GM10248 (cell line): ENCODE data around the gene RIN3.

Experiments used
- CTCF ChIA-PET: fragments of 300-600 bp; sonication (Branson Sonifier 250); formaldehyde crosslinking; extraction: SDS; loops from one replicate; lab custom pipeline; 2021; ENCODE audit warnings: antibody characterized with exemption; lab: Yijun Ruan, JAX
- POLR2A ChIA-PET: fragments of 350-650 bp; sonication (Branson Sonifier 250); formaldehyde crosslinking; extraction: SDS; loops from one replicate; lab custom pipeline; 2020; ENCODE audit warnings: antibody characterized with exemption; lab: Yijun Ruan, JAX
- DNase-seq: peaks from one replicate; pipeline ENCODE4 v3.0.0; 2012; ENCODE audit errors: extremely low spot score
- TF ChIP-seq, protein P1 (sequence below): IDR thresholded peaks from 2 replicates; pipeline ENCODE4 v1.5.1; 2012; ENCODE audit warnings: mild to moderate bottlenecking, low read depth; ENCODE audit errors: extremely low read depth, missing control alignments, control extremely low read depth

RIN3 gene

DNA sequence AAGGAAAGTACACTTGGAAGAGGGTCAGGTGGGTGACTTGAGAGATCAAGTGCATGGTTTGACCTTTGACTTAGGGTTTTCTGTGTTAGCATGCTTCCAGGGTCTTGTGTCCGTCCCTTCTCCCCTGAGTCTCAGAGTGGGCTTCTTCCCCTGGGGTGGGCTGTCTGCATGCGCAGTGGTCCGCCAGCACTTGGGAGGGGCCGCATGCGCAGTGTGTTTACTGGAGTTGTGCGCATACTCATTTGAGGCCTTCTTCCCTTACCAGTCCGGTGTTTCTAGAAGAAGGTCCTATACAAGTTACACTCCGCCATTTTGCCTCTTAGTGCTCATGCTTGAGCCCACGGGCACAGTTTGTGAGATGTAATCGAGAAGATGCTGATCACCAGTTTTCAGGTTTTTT is 58.5 kb downstream of the RIN3 start:
- POLR2A ChIA-PET, result no interaction called here
- no peak for DNase-seq
- CTCF ChIA-PET, result interaction anchor here (1.2 to 3.4 kb wide), 4 partner anchors 8 to 18 kb away, joined by 3 to 10 read pairs (median 6); no protein-coding TSS in a partner anchor
- TF ChIP-seq, protein P1, sequence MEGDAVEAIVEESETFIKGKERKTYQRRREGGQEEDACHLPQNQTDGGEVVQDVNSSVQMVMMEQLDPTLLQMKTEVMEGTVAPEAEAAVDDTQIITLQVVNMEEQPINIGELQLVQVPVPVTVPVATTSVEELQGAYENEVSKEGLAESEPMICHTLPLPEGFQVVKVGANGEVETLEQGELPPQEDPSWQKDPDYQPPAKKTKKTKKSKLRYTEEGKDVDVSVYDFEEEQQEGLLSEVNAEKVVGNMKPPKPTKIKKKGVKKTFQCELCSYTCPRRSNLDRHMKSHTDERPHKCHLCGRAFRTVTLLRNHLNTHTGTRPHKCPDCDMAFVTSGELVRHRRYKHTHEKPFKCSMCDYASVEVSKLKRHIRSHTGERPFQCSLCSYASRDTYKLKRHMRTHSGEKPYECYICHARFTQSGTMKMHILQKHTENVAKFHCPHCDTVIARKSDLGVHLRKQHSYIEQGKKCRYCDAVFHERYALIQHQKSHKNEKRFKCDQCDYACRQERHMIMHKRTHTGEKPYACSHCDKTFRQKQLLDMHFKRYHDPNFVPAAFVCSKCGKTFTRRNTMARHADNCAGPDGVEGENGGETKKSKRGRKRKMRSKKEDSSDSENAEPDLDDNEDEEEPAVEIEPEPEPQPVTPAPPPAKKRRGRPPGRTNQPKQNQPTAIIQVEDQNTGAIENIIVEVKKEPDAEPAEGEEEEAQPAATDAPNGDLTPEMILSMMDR, result no peak

DNA sequence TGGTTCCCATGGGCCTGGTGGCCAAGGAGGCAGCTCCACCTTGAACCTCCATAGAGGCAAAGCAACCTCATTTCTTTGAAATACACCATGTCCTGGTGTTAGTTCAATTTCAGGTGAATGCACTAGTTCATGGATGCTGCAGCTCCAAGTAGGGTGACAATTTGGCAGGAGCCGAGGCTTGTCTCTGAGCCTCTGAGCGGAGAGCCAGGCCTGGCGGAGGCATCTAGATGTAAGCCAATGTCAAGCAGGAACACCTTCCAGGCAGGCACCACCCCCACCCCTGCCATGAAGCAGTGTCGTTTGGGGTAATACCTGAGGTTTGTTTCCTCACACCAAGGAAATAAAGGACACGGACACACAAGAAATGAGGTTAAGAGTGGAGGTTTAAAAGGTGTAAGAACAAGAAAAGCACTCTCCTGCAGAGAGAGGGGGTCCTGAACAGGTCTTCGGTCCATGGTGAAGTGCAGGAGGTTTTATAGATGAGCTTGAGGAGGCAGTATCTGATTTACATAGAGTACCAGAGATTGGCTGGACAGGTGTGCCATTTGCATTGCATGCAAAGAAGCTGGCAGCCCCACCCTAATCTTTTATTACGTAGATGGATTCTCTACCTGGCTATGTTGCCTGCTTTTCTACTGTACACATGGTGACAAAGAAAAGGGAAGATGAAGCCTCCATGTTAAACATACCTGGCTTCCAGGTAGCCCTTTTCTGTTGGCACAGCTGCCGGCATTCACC is 60.3 kb downstream of the RIN3 start:
- TF ChIP-seq, protein P1, result no peak
- ChIA-PET POLR2A (interaction anchor here (0.5 kb wide), 1 partner anchor 55 kb away, joined by 3 read pairs; no protein-coding TSS in a partner anchor), CTCF (interaction anchor here (0.8 to 3.4 kb wide), 9 partner anchors 9 to 115 kb away, joined by 3 to 10 read pairs (median 4); no protein-coding TSS in a partner anchor)
- DNase-seq, result no peak

DNA sequence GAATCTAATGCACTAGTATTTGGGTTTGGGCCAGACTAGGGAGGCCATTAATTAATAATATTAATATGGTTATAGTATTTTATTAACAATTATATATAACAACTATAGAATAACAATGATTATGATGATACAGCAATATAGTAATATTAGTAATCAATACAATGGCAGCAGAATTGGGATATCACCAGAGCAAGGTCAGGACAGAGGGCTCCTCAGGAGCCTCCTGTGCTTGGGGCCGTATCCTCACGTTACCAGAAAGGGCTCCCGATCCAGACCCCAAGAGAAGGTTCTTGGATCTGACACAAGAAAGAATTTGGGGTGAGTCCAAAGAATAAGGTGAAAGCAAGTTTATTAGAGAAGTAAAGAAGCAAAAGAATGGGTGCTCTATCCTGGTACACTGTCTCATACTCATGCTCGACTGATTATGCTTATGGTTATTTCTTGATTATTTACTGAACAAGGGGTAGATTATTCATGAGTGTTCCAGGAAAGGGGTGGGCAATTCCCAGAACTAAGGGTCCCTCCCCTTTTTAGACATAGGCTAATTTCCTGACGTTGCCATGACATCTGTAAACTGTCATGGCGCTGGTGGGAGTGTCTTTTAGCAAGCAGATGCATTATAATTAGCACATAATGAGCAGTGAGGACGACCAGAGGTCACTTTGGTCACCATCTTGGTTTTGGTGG is 61.6 kb downstream of the RIN3 start:
- CTCF ChIA-PET, result interaction anchor here (0.8 to 3.4 kb wide), 7 partner anchors 10 to 106 kb away, joined by 3 to 10 read pairs (median 3); no protein-coding TSS in a partner anchor
- TF ChIP-seq, protein P1, result no peak
- DNase-seq, result no peak
- POLR2A ChIA-PET, result no interaction called here

DNA sequence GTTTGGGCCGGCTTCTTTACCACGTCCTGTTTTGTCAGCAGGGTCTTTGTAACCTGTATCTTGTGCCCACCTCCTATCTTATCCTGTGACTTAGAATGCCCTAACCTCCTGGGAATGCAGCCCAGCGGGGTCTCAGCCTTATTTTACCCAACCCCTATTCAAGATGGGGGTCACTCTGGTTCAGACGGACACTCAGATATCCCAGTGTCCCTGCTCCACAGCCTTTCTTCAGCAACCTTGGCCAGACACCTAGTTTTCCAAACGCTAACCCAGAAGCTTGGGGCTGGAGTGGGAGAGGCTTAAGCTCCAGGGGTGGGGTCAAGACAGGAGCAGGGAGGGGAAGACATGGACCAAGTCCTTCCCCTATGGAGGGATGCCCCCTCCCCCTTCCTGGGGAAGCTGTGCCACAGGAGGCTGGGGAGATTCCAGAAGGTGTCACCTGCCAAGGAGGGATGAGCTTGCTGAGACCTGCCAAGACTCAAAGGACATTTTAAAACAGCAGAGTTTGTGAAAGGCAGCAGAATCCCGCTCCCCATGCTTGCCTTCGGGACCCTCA is 62.2 kb downstream of the RIN3 start:
- CTCF ChIA-PET, result interaction anchor here (0.8 to 2.6 kb wide), 10 partner anchors 9 to 105 kb away, joined by 3 to 18 read pairs (median 6); no protein-coding TSS in a partner anchor

DNA sequence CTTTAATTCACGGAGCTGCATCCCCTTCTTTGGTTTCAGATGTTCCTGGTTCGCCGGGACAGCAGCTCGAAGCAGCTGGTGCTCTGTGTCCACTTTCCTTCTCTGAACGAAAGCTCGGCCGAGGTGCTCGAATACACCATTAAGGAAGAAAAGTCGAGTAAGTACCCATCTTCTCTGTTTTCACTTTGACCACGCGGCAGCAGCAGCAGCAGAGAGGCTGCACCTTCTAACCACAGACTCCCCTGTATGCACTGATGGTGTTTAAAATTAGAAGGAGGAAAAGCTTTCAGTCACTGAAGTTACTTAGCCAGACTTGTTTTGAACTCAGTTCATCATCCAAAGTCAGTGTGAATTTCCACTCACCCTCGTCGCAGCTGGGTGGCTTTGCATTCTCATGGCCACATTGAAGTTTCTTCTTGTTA is 63.8 kb downstream of the RIN3 start:
- peak; percentile 72 for DNase-seq
- ChIA-PET CTCF (interaction anchor here (0.8 to 2.6 kb wide), 16 partner anchors 8 to 114 kb away, joined by 3 to 18 read pairs (median 3); no protein-coding TSS in a partner anchor), POLR2A (interaction anchor here (0.5 to 1.6 kb wide), 2 partner anchors 8 to 165 kb away, joined by 3 to 6 read pairs; no protein-coding TSS in a partner anchor)
- TF ChIP-seq, protein P1, result no peak

More for the DNA sequence above, 62.2 kb downstream of the RIN3 start:
- TF ChIP-seq, protein P1, result no peak
- POLR2A ChIA-PET, result interaction anchor here (1.2 kb wide), 1 partner anchor 10 kb away, joined by 3 read pairs; no protein-coding TSS in a partner anchor
- DNase-seq, result no peak

DNA sequence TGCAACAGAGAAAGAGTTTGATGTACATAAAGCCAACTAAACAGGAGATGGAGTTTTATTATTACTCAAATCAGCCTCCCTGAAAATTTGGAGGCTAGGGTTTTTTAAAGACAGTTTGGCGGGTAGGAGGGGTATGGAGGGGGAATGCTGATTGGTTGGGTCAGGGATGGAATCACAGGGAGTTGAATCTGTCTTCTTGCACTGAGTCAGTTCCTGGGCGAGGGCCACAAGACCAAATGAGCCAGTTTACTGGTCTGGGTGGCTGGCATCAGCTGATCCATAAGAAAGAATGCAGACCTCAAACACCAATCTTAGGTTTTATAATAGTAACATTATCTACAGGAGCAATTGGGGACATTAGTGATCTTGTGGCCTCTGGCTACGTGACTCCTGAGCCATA is 64.9 kb downstream of the RIN3 start:
- DNase-seq, result no peak
- POLR2A ChIA-PET, result no interaction called here
- TF ChIP-seq, protein P1, result no peak
- CTCF ChIA-PET, result interaction anchor here (2.6 kb wide), 2 partner anchors 8 to 10 kb away, joined by 11 to 13 read pairs; no protein-coding TSS in a partner anchor
